B cell (primary cell): Measurements from ENCODE around the gene KCNH1.

Experiments
- EZH2 ChIP-seq: IDR thresholded peaks from 2 replicates; pipeline ENCODE4 v1.6.1; 2012; ENCODE audit warnings: borderline replicate concordance, low read depth, mild to moderate bottlenecking, moderate library complexity, low read length; ENCODE audit not compliant: insufficient read depth, poor library complexity, severe bottlenecking
- TF ChIP-seq, protein P1 (sequence below): fragments of 200-600 bp; IDR thresholded peaks from one replicate; pipeline ENCODE4 v1.8.0; 2022; ENCODE audit warnings: antibody characterized with exemption, mild to moderate bottlenecking

DNA sequence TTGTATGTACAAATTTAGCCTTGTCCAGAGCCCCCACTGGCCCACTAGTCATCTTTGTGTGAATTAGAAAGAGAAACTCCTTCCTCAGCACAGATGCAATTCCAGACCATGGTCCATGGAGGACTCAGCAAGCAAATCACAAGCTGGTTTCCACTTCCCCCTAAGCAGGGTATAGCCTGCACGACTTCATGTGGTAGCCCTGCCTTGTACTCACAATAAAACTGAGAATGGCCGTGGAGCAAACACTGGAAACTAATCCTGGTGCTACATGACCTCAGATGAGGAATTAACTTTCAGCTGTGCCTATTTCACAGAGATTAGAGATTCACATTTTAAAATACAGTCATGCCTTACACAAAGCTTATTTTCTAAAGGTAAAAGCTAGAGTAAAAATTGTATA, 32.5 kb downstream of the KCNH1 start:
- TF ChIP-seq EZH2: no peak
- TF ChIP-seq, protein P1, sequence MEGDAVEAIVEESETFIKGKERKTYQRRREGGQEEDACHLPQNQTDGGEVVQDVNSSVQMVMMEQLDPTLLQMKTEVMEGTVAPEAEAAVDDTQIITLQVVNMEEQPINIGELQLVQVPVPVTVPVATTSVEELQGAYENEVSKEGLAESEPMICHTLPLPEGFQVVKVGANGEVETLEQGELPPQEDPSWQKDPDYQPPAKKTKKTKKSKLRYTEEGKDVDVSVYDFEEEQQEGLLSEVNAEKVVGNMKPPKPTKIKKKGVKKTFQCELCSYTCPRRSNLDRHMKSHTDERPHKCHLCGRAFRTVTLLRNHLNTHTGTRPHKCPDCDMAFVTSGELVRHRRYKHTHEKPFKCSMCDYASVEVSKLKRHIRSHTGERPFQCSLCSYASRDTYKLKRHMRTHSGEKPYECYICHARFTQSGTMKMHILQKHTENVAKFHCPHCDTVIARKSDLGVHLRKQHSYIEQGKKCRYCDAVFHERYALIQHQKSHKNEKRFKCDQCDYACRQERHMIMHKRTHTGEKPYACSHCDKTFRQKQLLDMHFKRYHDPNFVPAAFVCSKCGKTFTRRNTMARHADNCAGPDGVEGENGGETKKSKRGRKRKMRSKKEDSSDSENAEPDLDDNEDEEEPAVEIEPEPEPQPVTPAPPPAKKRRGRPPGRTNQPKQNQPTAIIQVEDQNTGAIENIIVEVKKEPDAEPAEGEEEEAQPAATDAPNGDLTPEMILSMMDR: no peak
